DND-41 (cell line): ENCODE measurements around the gene CCDC106.

Experiments
- ATAC-seq: fragments of 200-7000 bp; cut with Tn5 transposase; 3 replicates; pipeline ENCODE4 v1.9.1; 2021; ENCODE audit warnings: low read depth; ENCODE audit not compliant: insufficient read depth
- DNase-seq: peaks from one replicate; pipeline ENCODE4 v3.0.0-alpha.2; 2020
- H2AFZ ChIP-seq: 2 replicates; pipeline ENCODE4 v1.6.0; 2012; ENCODE audit warnings: low read depth, low read length
- H3K27ac ChIP-seq: 2 replicates; pipeline ENCODE4 v1.5.1; 2012; ENCODE audit warnings: low read length, inconsistent platforms
- H3K27me3 ChIP-seq: fragments of 200-600 bp; sonication (generic); 2 replicates; pipeline ENCODE4 v1.6.0; 2012; ENCODE audit warnings: low read length, mild to moderate bottlenecking, inconsistent platforms; ENCODE audit not compliant: insufficient read depth, poor library complexity
- H3K36me3 ChIP-seq: 2 replicates; pipeline ENCODE4 v1.5.1; 2012; ENCODE audit warnings: low read length, inconsistent platforms; ENCODE audit not compliant: insufficient read depth
- H3K4me1 ChIP-seq: 2 replicates; pipeline ENCODE4 v1.5.1; 2012; ENCODE audit warnings: mild to moderate bottlenecking, low read length; ENCODE audit not compliant: insufficient read depth
- H3K4me2 ChIP-seq: 2 replicates; pipeline ENCODE4 v1.6.0; 2012; ENCODE audit warnings: mild to moderate bottlenecking, moderate library complexity, low read length, inconsistent platforms; ENCODE audit not compliant: insufficient read depth
- H3K4me3 ChIP-seq, 2 experiments: fragments of 200-600 bp in 1 of 2; shearing (Covaris generic) in 1 of 2; 2 replicates each; pipeline ENCODE4 v1.5.1; 2012 to 2016; ENCODE audit warnings: inconsistent platforms in 2 of 2, low read length in 2 of 2, mild to moderate bottlenecking in 2 of 2, low read depth in 1 of 2, moderate library complexity in 1 of 2
- H3K79me2 ChIP-seq: 2 replicates; pipeline ENCODE4 v1.6.0; 2012; ENCODE audit warnings: low read length, inconsistent platforms; ENCODE audit not compliant: insufficient read depth
- H3K9ac ChIP-seq: 2 replicates; pipeline ENCODE4 v1.6.0; 2012; ENCODE audit warnings: low read depth, mild to moderate bottlenecking, inconsistent platforms, low read length, moderate library complexity
- H3K9me3 ChIP-seq: 2 replicates; pipeline ENCODE4 v1.5.1; 2012; ENCODE audit warnings: low read length, moderate library complexity, mild to moderate bottlenecking, inconsistent platforms; ENCODE audit not compliant: insufficient read depth, severe bottlenecking
- H4K20me1 ChIP-seq: 2 replicates; pipeline ENCODE4 v1.6.0; 2012; ENCODE audit warnings: low read length; ENCODE audit not compliant: insufficient read depth
- EZH2 ChIP-seq: IDR thresholded peaks from 3 replicates; pipeline ENCODE4 v1.6.1; 2012; ENCODE audit warnings: borderline replicate concordance, low read depth, mild to moderate bottlenecking, moderate library complexity, low read length, inconsistent platforms; ENCODE audit not compliant: severe bottlenecking
- TF ChIP-seq, protein P1 (sequence below): IDR thresholded peaks from 2 replicates; pipeline ENCODE4 v1.5.1; 2012; ENCODE audit warnings: borderline replicate concordance, low read length, moderate library complexity, mild to moderate bottlenecking; ENCODE audit not compliant: poor library complexity, severe bottlenecking; ENCODE audit errors: extremely low read depth

Gene CCDC106

DNA sequence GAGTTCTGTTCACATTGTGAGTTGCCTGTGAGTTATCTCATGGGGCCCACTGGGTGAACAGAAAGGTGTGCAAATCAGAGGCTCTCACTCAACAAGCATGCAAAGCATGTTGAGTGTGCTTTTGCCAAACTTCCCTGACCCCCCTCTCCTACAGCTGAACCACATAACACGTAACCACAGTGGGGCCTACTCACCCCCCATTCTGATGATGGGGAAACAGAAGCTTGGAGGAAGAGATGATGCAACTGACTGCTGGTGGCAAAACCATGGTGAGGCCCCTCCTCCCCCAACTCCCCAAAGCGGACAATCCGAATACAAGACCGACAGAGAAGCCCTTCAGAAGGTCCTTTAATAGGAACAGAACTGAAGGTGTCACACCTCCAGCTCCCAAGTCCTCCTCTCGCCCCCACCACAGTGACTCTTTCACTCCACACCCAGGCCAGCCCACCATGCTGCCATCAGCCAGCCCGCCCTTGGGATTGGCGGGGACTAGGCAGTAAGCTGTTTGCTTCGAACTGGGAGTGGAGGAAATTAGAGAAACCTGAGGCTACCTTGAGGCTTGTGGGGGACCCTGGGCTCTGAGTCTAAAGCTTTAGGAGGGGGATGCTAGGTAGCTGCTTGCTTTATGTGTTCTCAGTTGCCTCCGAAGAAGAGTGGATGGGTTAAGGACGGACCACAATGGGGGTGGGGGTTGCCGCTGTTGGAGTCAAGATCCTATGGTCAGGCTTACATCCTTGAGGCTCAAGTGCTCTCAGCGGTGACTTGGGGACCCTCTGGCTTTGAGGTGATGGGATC lies 27.4 kb upstream of the CCDC106 start:
- H3K79me2 ChIP-seq = no peaks in the 10 kb centered on the region
- H3K4me2 ChIP-seq = no peak overlapping the region
- peak overlapping the region; percentile 50; the same call in 1 of the 2 replicates for H3K27ac ChIP-seq
- ATAC-seq (peak; percentile 17; the same call in 1 of the 3 replicates), DNase-seq (peak; percentile 59)
- no peak overlapping the region for H3K4me3 ChIP-seq
- H3K4me1 ChIP-seq = peaks cover 28% of the 10 kb centered on the region
- H4K20me1 ChIP-seq = peaks cover 3% of the 10 kb centered on the region; the same call in 1 of the 2 replicates
- peaks cover 28% of the 10 kb centered on the region for H3K36me3 ChIP-seq
- no peaks in the 10 kb centered on the region for H3K9me3 ChIP-seq
- no peaks in the 10 kb centered on the region for H3K27me3 ChIP-seq
- no peak for TF ChIP-seq EZH2
- TF ChIP-seq, protein P1, sequence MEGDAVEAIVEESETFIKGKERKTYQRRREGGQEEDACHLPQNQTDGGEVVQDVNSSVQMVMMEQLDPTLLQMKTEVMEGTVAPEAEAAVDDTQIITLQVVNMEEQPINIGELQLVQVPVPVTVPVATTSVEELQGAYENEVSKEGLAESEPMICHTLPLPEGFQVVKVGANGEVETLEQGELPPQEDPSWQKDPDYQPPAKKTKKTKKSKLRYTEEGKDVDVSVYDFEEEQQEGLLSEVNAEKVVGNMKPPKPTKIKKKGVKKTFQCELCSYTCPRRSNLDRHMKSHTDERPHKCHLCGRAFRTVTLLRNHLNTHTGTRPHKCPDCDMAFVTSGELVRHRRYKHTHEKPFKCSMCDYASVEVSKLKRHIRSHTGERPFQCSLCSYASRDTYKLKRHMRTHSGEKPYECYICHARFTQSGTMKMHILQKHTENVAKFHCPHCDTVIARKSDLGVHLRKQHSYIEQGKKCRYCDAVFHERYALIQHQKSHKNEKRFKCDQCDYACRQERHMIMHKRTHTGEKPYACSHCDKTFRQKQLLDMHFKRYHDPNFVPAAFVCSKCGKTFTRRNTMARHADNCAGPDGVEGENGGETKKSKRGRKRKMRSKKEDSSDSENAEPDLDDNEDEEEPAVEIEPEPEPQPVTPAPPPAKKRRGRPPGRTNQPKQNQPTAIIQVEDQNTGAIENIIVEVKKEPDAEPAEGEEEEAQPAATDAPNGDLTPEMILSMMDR = no peak
- H3K9ac ChIP-seq = no peak overlapping the region; the same call in 1 of the 2 replicates
- H2AFZ ChIP-seq = no peak overlapping the region

DNA sequence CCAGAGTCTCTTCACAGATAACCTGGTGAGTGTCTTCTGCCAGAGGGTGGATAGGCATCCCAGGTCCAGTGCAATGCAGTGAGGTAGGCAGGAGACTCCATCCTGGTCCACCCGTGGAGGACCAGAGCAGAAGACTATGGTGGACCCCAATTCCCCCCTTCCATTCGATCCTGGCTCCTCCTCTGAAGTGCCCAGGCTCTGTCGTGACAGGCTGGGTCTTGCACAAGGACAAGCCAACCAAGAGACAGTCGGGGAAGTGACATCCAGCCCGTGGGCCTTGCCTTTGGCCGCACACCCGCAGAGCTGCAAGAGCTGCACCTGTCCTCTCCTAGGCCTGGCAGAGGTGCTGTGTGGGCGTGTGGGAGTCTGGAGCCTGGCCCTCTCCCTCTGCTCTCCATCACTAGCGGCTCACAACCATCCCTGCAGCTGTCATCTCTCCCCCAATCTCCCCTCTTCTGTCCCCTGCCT lies 26.8 kb upstream of the CCDC106 start:
- ATAC-seq (no peak), DNase-seq (no peak)
- H3K4me1 ChIP-seq = peaks cover 28% of the 10 kb centered on the region
- H3K79me2 ChIP-seq = no peaks in the 10 kb centered on the region
- no peaks in the 10 kb centered on the region for H4K20me1 ChIP-seq
- H3K36me3 ChIP-seq = peaks cover 22% of the 10 kb centered on the region
- no peak overlapping the region for H3K4me3 ChIP-seq
- H3K9ac ChIP-seq = no peak overlapping the region
- H3K27me3 ChIP-seq = no peaks in the 10 kb centered on the region
- H2AFZ ChIP-seq = no peak overlapping the region
- no peak overlapping the region; the same call in 1 of the 2 replicates for H3K27ac ChIP-seq
- no peaks in the 10 kb centered on the region for H3K9me3 ChIP-seq
- no peak overlapping the region for H3K4me2 ChIP-seq
- TF ChIP-seq, protein P1 = no peak
- no peak for TF ChIP-seq EZH2

DNA sequence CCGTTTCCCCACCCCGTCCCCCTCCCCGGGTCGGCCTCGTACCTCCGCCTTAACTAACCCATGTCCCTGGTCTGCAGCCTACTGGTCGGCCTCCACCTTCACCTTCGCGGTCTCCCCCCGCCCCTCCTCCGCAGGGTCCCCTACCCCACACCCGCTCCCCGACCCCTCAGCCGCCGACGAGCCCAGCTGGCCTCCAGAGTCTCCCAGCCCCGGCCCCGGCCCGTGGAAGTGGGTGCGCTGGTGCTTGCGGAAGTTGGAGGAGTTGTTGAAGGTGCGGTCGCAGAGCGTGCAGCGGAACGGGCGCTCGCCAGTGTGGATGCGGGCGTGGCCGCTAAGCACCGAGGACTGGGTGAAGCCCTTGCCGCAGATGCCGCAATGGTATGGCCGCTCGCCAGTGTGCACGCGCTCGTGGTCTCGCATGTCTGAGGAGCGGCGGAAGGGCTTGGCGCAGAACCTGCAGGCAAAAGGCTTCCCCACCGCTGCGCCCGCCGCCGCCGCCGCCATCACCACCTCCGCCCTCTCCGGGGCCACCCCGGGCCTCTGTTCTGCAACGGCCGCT lies 26.3 kb upstream of the CCDC106 start:
- peaks cover 17% of the 10 kb centered on the region for H3K36me3 ChIP-seq
- ATAC-seq (no peak), DNase-seq (no peak)
- H3K79me2 ChIP-seq = no peaks in the 10 kb centered on the region
- no peak overlapping the region for H2AFZ ChIP-seq
- H3K4me2 ChIP-seq = no peak overlapping the region
- H3K27me3 ChIP-seq = no peaks in the 10 kb centered on the region
- no peak overlapping the region for H3K4me3 ChIP-seq
- no peak overlapping the region for H3K9ac ChIP-seq
- no peak overlapping the region for H3K27ac ChIP-seq
- H3K9me3 ChIP-seq = no peaks in the 10 kb centered on the region
- H3K4me1 ChIP-seq = peaks cover 28% of the 10 kb centered on the region
- no peaks in the 10 kb centered on the region for H4K20me1 ChIP-seq
- TF ChIP-seq EZH2 = no peak
- TF ChIP-seq, protein P1 = no peak
